ENCODE data around the gene HDAC9.

Gene HDAC9

GRCh38 chr7:18461785-18462467, 33.6 kb upstream of the HDAC9 start:
- Histone ChIP-seq H3K27ac (ENCODE audit: low read length) (peak overlapping the region; percentile 27), H4K20me1 (ENCODE audit: insufficient read depth, low read length) (no peaks in the 10 kb centered on the region), H2AFZ (ENCODE audit: low read depth, low read length) (peak overlapping the region; percentile 54; the same call in 1 of the 2 replicates)

GRCh38 chr7:18464830-18465229, 30.7 kb upstream of the HDAC9 start:
- no peak for TF ChIP-seq EZH2phosphoT487 (IDR thresholded peaks at IDR 0.05; ENCODE audit: low read depth)
- no peak for TF ChIP-seq CTCF (IDR thresholded peaks at IDR 0.05; ENCODE audit: low read depth, low read length)
- H3K79me2 ChIP-seq (ENCODE audit: low read length): no peaks in the 10 kb centered on the region

More at GRCh38 chr7:18461785-18462467, 33.6 kb upstream of the HDAC9 start:
- Histone ChIP-seq H3K36me3 (replicated peaks; ENCODE audit: low read depth, low read length) (no peaks in the 10 kb centered on the region), H3K4me2 (ENCODE audit: low read length) (peak overlapping the region; percentile 47), H3K4me3 (ENCODE audit: low read length) (no peak overlapping the region), H3K27me3 (ENCODE audit: low read depth, low read length) (no peaks in the 10 kb centered on the region), H3K9ac (ENCODE audit: low read length) (no peak overlapping the region), H3K79me2 (ENCODE audit: low read length) (no peaks in the 10 kb centered on the region), H3K9me3 (ENCODE audit: insufficient read depth, low read length) (no peaks in the 10 kb centered on the region), H3K4me1 (ENCODE audit: low read length) (peaks cover 26% of the 10 kb centered on the region)
- no peak for TF ChIP-seq CTCF (IDR thresholded peaks at IDR 0.05; ENCODE audit: low read depth, low read length)
- no peak for TF ChIP-seq EZH2phosphoT487 (IDR thresholded peaks at IDR 0.05; ENCODE audit: low read depth)

GRCh38 chr7:18467011-18467410, 28.5 kb upstream of the HDAC9 start:
- no peaks in the 10 kb centered on the region for H4K20me1 ChIP-seq (ENCODE audit: insufficient read depth, low read length)
- no peaks in the 10 kb centered on the region for H3K27me3 ChIP-seq (ENCODE audit: low read depth, low read length)
- no peaks in the 10 kb centered on the region for H3K9me3 ChIP-seq (ENCODE audit: insufficient read depth, low read length)
- TF ChIP-seq CTCF (IDR thresholded peaks at IDR 0.05; ENCODE audit: low read depth, low read length) (no peak), EZH2phosphoT487 (IDR thresholded peaks at IDR 0.05; ENCODE audit: low read depth) (no peak)
- no peak overlapping the region for H3K4me3 ChIP-seq (ENCODE audit: low read length)
- H3K27ac ChIP-seq (ENCODE audit: low read length): no peak overlapping the region
- H3K79me2 ChIP-seq (ENCODE audit: low read length): no peaks in the 10 kb centered on the region
- H2AFZ ChIP-seq (ENCODE audit: low read depth, low read length): no peak overlapping the region
- no peaks in the 10 kb centered on the region for H3K36me3 ChIP-seq (replicated peaks; ENCODE audit: low read depth, low read length)
- peaks cover 10% of the 10 kb centered on the region for H3K4me1 ChIP-seq (ENCODE audit: low read length)
- H3K9ac ChIP-seq (ENCODE audit: low read length): no peak overlapping the region
- no peak overlapping the region for H3K4me2 ChIP-seq (ENCODE audit: low read length)

More at GRCh38 chr7:18464830-18465229, 30.7 kb upstream of the HDAC9 start:
- no peak overlapping the region for H3K9ac ChIP-seq (ENCODE audit: low read length)
- no peak overlapping the region for H3K4me3 ChIP-seq (ENCODE audit: low read length)
- no peaks in the 10 kb centered on the region for H3K9me3 ChIP-seq (ENCODE audit: insufficient read depth, low read length)
- no peak overlapping the region for H3K4me2 ChIP-seq (ENCODE audit: low read length)
- no peaks in the 10 kb centered on the region for H3K27me3 ChIP-seq (ENCODE audit: low read depth, low read length)
- H3K4me1 ChIP-seq (ENCODE audit: low read length): peaks cover 21% of the 10 kb centered on the region
- H3K36me3 ChIP-seq (replicated peaks; ENCODE audit: low read depth, low read length): no peaks in the 10 kb centered on the region
- H3K27ac ChIP-seq (ENCODE audit: low read length): no peak overlapping the region
- H4K20me1 ChIP-seq (ENCODE audit: insufficient read depth, low read length): no peaks in the 10 kb centered on the region
- H2AFZ ChIP-seq (ENCODE audit: low read depth, low read length): no peak overlapping the region

GRCh38 chr7:18468795-18469194, 26.8 kb upstream of the HDAC9 start:
- H3K9ac ChIP-seq (ENCODE audit: low read length): no peak overlapping the region
- no peak overlapping the region for H2AFZ ChIP-seq (ENCODE audit: low read depth, low read length)
- H3K9me3 ChIP-seq (ENCODE audit: insufficient read depth, low read length): no peaks in the 10 kb centered on the region
- no peak overlapping the region for H3K4me3 ChIP-seq (ENCODE audit: low read length)
- no peaks in the 10 kb centered on the region for H3K36me3 ChIP-seq (replicated peaks; ENCODE audit: low read depth, low read length)
- no peaks in the 10 kb centered on the region for H3K4me1 ChIP-seq (ENCODE audit: low read length)
- TF ChIP-seq CTCF (IDR thresholded peaks at IDR 0.05; ENCODE audit: low read depth, low read length) (no peak), EZH2phosphoT487 (IDR thresholded peaks at IDR 0.05; ENCODE audit: low read depth) (no peak)
- H3K79me2 ChIP-seq (ENCODE audit: low read length): no peaks in the 10 kb centered on the region
- H4K20me1 ChIP-seq (ENCODE audit: insufficient read depth, low read length): no peaks in the 10 kb centered on the region
- H3K27me3 ChIP-seq (ENCODE audit: low read depth, low read length): no peaks in the 10 kb centered on the region
- no peak overlapping the region for H3K4me2 ChIP-seq (ENCODE audit: low read length)
- no peak overlapping the region for H3K27ac ChIP-seq (ENCODE audit: low read length)

All from OCI-LY3 (cell line).